BE2C (cell line): ENCODE results near the gene CADPS2.

Experiments
- DNase-seq: peaks from one replicate; pipeline ENCODE4 v3.0.0-alpha.2; 2020
- H3K27me3 ChIP-seq: fragments of 250-450 bp; sonication (Bioruptor Pico); 2 replicates; pipeline ENCODE4 v1.5.1; 2020; ENCODE audit warnings: mild to moderate bottlenecking
- H3K36me3 ChIP-seq: fragments of 250-450 bp; sonication (Bioruptor Pico); 2 replicates; pipeline ENCODE4 v1.5.1; 2020; ENCODE audit warnings: mild to moderate bottlenecking
- H3K4me1 ChIP-seq: fragments of 250-450 bp; sonication (Bioruptor Pico); 2 replicates; pipeline ENCODE4 v1.5.1; 2020
- H3K4me3 ChIP-seq: 2 replicates; pipeline ENCODE4 v1.5.1; 2011; ENCODE audit warnings: low read depth, low read length
- H3K9me3 ChIP-seq: fragments of 250-450 bp; sonication (Bioruptor Pico); 2 replicates; pipeline ENCODE4 v1.5.1; 2020
- CTCF ChIP-seq: IDR thresholded peaks from 2 replicates; pipeline ENCODE4 v1.5.1; 2012; ENCODE audit warnings: mild to moderate bottlenecking, low read depth, low read length

Gene CADPS2

GRCh38 chr7:122311050-122311700 lies 575.1 kb downstream of the CADPS2 start:
- Histone ChIP-seq H3K27me3 (peaks cover 89% of the 10 kb centered on the region), H3K4me1 (no peaks in the 10 kb centered on the region)

GRCh38 chr7:122310119-122311021 lies 575.9 kb downstream of the CADPS2 start:
- DNase-seq, result no peak
- no peak overlapping the region for H3K4me3 ChIP-seq
- H3K4me1 ChIP-seq, result no peaks in the 10 kb centered on the region
- no peak for TF ChIP-seq CTCF
- H3K36me3 ChIP-seq, result no peaks in the 10 kb centered on the region
- no peaks in the 10 kb centered on the region; the same call in 1 of the 2 replicates for H3K9me3 ChIP-seq
- peaks cover 89% of the 10 kb centered on the region for H3K27me3 ChIP-seq

More at GRCh38 chr7:122311050-122311700, 575.1 kb downstream of the CADPS2 start:
- no peak for DNase-seq
- Histone ChIP-seq H3K4me3 (no peak overlapping the region), H3K9me3 (no peaks in the 10 kb centered on the region; the same call in 1 of the 2 replicates), H3K36me3 (no peaks in the 10 kb centered on the region)
- no peak for TF ChIP-seq CTCF

- H3K9me3 ChIP-seq, result no peaks in the 10 kb centered on the region; the same call in 1 of the 2 replicates
- H3K4me1 ChIP-seq, result no peaks in the 10 kb centered on the region
- no peak overlapping the region for H3K4me3 ChIP-seq
- DNase-seq, result no peak
- no peaks in the 10 kb centered on the region for H3K36me3 ChIP-seq
- H3K27me3 ChIP-seq, result peaks cover 89% of the 10 kb centered on the region
- TF ChIP-seq CTCF, result no peak
Observed at GRCh38 chr7:122309421-122309820, 576.8 kb downstream of the CADPS2 start.

- H3K27me3 ChIP-seq, result peaks cover 98% of the 10 kb centered on the region
- no peak for DNase-seq
- no peak overlapping the region for H3K4me3 ChIP-seq
- H3K36me3 ChIP-seq, result no peaks in the 10 kb centered on the region; the same call in 1 of the 2 replicates
- no peak for TF ChIP-seq CTCF
- no peaks in the 10 kb centered on the region for H3K4me1 ChIP-seq
- H3K9me3 ChIP-seq, result no peaks in the 10 kb centered on the region; the same call in 1 of the 2 replicates
Observed at GRCh38 chr7:122307228-122307621, 579.0 kb downstream of the CADPS2 start.

GRCh38 chr7:122306320-122307227 lies 579.7 kb downstream of the CADPS2 start:
- no peaks in the 10 kb centered on the region; the same call in 1 of the 2 replicates for H3K36me3 ChIP-seq

More at GRCh38 chr7:122306320-122307227, 579.7 kb downstream of the CADPS2 start:
- Histone ChIP-seq H3K4me3 (no peak overlapping the region), H3K4me1 (no peaks in the 10 kb centered on the region), H3K27me3 (peaks cover 98% of the 10 kb centered on the region), H3K9me3 (no peaks in the 10 kb centered on the region; the same call in 1 of the 2 replicates)
- DNase-seq, result no peak
- no peak for TF ChIP-seq CTCF
